SIG-M5 treated with dmso at 0.1 percent for 504 hours (cell line): ENCODE measurements around the gene SERPINA5.
"Not testable (repeated sequence)": the region's sequence is repeated elsewhere in the genome, so short reads cannot be mapped to it uniquely, and the experiment has no call there.

Source experiments
- DNase-seq: peaks from one replicate; lab custom pipeline; 2025; ENCODE audit not compliant: unreplicated experiment; lab: John Stamatoyannopoulos, UW

SERPINA5 gene

GRCh38 chr14:94621358-94622134, 40.3 kb downstream of the SERPINA5 start:
- DNase-seq, result no peak

GRCh38 chr14:94622653-94623421, 41.6 kb downstream of the SERPINA5 start:
- no peak for DNase-seq

- no peak for DNase-seq
These were observed 42.2 kb downstream of the SERPINA5 start for GRCh38 chr14:94623422-94623809.

- no peak for DNase-seq
These were observed 42.8 kb downstream of the SERPINA5 start for GRCh38 chr14:94623856-94624499.

- DNase-seq, result no peak
These were observed 43.5 kb downstream of the SERPINA5 start for GRCh38 chr14:94624537-94625352.

- DNase-seq, result no peak
These were observed 44.1 kb downstream of the SERPINA5 start for GRCh38 chr14:94625353-94625635.

- DNase-seq, result no peak
These were observed 47.4 kb downstream of the SERPINA5 start for GRCh38 chr14:94628578-94628977.

- no peak for DNase-seq
These were observed 49.2 kb downstream of the SERPINA5 start for GRCh38 chr14:94630396-94630795.

GRCh38 chr14:94631050-94631449, 49.8 kb downstream of the SERPINA5 start:
- DNase-seq, result no peak

GRCh38 chr14:94631536-94632304, 50.5 kb downstream of the SERPINA5 start:
- DNase-seq, result no peak

- DNase-seq, result no peak
These were observed 51.0 kb downstream of the SERPINA5 start for GRCh38 chr14:94632305-94632590.

GRCh38 chr14:94633121-94633520, 51.9 kb downstream of the SERPINA5 start:
- DNase-seq, result no peak

- no peak for DNase-seq
These were observed 53.9 kb downstream of the SERPINA5 start for GRCh38 chr14:94635154-94635553.

- DNase-seq, result peak; percentile 1
These were observed 55.7 kb downstream of the SERPINA5 start for GRCh38 chr14:94636744-94637412.

- not testable (repeated sequence) for DNase-seq
These were observed 56.6 kb downstream of the SERPINA5 start for GRCh38 chr14:94637814-94638213.

GRCh38 chr14:94638339-94638738, 57.1 kb downstream of the SERPINA5 start:
- DNase-seq, result no peak

- no peak for DNase-seq
These were observed 58.0 kb downstream of the SERPINA5 start for GRCh38 chr14:94638961-94639817.

GRCh38 chr14:94640721-94641631, 59.8 kb downstream of the SERPINA5 start:
- DNase-seq, result no peak
